ENCODE results near the gene WNK3.
A peak's percentile ranks its signal among the peaks of the same experiment; 100 is the strongest.
"Not testable (repeated sequence)": the region's sequence is repeated elsewhere in the genome, so short reads cannot be mapped to it uniquely, and the experiment has no call there.

Gene WNK3

GRCh38 chrX:54357414-54358377, at the start of gene WNK3:
Gene WNK3 (minus strand): TSS chrX:54358046.
- peak; percentile 35 for DNase-seq

DNA sequence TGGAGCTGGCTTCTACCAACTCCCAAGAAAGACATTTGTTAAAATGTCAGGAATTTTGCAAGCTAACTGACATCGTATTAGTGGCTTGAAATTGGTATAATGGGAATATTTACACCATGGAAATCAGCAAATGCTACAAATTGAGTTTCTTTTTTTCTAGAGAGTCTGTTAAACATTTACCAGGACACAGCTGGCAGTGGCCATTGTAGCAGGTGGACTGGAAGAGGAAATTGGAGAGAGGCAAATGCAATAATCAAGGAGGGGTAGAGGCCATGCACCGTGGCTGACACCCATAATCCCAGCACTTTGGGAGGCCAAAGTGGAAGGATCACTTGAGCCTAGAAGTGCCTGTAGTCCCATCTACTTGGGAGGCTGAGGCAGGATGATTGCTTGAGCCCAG, 49.4 kb upstream of the WNK3 start:
- DNase-seq = no peak

DNA sequence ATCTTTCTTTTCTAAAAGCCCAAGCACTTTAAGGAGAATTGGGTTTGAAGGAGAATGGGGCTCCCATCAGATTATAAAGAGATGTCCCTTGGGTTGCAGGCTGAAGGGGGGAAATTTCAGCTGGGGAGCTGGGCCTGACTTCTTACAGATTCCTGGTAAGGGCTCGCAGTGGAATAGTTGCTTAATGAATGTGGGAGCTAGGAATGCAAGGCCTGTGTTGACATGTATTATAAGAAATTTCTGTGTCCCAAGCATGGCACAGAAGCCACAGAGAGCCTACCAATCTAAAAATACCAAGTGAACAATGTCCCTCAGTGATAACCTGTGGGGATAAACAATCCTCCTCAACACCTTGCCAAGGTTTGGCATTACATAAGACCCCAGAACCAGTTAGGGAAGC, 39.3 kb upstream of the WNK3 start:
- no peak for DNase-seq

DNA sequence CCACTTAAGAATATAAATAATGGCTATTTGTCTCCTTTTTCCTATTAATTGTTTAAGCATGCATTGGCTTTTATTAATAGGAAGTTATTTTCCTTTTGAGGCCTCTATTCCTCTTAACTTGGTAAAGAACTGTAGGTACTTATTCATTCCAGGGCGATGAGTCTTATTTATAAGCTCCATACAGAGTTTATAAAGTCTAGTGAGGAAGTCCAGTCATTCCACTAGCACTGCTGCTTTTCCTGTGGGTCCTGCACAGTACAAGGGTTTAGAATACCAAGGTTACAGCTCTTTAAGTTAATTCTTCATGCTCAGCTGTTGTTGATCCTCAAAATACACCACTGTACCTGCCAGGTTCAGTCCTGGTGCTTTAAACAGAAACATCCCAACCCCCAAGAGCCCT, 28.5 kb upstream of the WNK3 start:
- DNase-seq = no peak

DNA sequence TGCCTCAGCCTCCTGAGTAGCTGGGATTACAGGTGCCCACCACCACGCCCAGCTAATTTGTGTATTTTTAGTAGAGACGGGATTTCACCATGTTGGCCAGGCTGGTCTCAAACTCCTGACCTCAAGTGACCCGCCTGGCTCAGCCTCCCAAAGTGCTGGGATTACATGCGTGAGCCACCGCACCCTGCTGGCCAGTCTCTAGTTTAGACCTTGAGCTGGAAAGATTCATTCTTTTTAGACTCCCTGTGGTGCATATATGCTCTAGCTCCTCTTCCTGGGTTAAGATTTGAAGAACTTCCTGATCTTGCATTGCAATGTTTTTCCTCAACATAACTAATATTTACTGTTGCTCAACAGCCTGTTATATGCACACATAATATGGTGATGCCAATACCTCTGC, 26.8 kb upstream of the WNK3 start:
- DNase-seq = not testable (repeated sequence)

DNA sequence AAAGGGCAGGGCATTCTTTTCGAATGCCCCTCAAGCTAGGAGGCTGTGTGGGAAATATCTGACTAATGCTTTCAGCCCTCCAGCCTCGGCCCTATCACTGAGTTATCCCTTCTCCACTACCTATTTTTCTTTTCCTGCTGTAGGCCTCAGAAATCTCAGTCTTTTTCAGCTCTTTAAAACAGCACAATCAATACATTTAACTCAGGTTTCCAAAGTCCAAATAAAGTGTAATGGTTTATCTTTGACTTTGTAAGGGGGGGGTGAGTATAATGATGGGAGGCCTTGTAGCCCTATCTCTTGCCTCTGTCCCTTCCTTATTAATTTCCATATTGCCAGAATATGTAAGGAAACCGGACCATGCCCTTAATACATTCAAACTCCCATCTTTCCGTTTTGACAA, 1.6 kb upstream of the WNK3 start:
- DNase-seq = no peak

DNA sequence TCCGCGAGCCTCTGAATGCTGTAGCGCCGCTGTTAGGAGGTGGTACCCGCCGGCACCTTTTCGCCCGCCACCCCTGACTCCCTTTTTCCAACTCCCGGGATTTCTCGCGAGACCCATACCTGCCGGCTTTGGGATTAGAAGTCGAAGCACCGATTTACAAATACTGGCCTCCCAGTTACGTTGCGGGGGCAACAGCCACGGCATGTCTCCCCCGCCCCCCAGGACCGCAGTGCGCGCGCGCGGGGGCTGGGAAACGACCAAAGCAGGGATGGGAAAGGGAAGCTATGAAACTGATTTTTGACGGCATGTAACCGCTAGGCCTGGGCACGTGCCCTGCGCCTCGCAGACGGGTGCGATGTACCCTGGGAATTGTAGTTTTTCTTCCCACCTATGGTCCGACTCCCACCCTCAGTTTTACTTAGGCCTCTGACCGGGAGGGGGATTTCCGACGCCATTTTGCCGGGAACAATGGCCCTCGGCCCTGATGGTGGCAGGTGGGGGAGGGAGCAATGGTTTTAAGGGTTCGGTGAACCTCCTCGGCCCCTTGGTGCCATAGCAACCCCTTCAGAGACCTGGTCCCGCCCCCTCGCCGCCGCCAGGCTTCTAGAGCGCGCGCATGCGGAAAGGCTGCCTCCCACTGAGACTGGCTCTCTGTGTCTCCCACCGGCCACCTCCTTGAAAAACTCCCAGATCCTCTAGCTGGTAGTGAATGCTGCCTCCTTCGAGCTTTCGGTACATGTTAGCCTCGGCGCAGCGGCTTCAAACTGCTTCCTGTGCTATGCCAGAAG, 772 bp upstream of the WNK3 start:
- peak; percentile 40 for DNase-seq

DNA sequence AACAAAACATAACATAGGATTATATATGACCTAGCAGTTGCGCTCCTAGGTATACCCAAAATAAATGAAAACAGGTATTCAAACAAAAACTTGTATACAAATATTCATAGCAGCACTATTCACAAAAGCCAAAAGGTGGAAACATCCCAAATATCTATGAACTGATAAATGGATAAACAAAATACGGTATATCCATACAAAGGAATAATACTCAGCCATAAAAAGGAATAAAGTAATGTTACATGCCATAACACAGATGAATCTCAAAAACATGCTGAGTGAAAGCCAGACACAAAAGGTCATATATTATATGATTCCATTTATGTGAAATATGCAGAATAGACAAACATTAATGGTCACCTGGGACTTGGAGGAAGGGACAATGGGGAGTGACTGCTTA, 5.2 kb downstream of the WNK3 start:
- no peak for DNase-seq

DNA sequence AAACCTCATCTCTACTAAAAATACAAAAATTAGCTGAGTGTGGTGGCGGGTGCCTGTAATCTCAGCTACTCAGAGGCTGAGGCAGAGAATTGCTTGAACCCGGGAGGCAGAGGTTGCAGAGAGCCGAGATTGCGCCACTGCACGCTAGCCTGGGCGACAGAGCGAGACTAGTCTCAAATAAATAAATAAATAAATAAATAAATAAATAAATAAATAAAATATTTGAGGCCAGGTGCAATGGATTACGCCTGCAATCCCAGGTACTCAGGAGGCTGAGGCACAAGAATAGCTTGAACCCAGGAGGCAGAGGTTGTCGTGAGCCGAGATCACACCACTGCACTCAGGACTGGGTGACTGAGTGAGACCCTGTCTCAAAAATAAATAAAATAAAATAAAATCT, 20.5 kb downstream of the WNK3 start:
- not testable (repeated sequence) for DNase-seq

GRCh38 chrX:54325077-54325476, 32.8 kb downstream of the WNK3 start:
- DNase-seq = no peak

GRCh38 chrX:54320067-54320466, 37.8 kb downstream of the WNK3 start:
- DNase-seq = no peak

DNA sequence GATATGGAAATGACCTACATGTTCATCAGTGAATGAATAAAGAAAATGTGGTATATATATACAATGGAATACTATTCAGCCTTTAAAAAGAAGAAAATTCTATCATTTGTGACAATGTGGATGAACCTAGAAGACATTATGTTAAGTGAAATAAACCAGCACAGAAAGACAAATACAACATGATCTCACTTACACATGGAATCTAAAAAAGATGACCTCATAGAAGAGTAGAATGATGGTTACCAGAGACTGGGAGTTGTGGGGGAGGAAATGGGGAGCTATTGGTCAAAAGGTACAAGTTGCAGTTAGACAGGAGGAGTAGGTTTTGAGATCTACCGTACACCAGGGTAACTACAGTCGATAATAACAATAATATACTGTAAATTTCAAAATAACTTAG, 51.5 kb downstream of the WNK3 start:
- no peak for DNase-seq

DNA sequence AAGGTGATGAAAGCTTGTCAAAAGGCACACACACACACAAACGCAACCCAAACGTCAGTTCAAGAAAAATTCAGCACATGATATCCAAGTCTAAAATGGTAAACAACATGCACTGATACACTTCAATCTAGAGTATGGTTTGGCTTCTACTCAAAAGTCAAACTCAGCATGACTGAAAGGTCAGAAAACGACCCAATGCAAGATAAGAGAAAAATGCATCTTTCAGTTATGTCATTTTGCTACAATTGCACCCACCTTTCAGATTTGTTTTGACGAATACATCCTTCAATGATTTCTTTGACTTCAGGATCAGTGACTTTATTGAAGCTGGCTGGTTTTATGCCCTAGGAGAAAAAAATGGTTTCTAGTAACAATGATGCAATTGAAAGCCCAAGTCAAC, 56.3 kb downstream of the WNK3 start:
- no peak for DNase-seq

- DNase-seq = no peak
These were observed 63.5 kb downstream of the WNK3 start for GRCh38 chrX:54294306-54294705.

- DNase-seq = no peak
These were observed 65.1 kb downstream of the WNK3 start for GRCh38 chrX:54292755-54293154.

DNA sequence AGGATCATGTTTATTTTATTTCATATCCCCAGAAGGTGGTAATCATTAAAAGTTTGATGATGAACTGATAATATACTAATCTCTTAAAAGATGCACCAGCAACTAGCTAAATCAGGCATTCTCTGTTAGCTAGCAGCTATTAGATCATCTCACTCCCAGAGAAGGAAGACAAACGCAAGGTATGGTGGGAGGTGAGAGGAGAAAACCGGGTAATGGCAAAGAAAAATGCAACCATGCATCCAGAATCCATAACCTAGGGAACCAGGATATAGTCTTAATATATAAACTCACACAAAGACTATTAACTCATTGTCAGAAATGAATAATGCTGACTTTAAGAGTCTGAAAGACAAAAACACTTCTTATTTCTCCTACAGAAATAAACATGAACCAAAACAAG, 66.1 kb downstream of the WNK3 start:
- DNase-seq = no peak

DNA sequence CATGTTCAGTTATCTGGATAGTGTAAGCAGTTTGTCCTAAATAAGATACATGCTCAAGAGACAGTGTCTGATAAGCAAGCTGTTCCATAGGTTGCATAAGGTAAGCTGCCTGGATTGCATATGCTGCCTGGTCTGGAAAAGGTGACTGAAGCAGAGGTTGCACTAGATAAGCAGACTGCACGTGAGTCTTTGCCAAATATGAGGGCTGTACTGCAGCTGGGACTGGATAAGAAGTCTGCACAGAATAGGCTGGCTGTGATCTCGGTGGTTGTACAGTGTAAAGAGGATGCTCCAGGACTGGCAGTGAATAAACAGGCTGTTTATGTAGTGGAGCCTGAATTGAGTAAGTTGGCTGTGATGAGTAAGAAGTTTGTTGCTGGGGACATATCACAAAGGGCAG, 68.9 kb downstream of the WNK3 start:
- no peak for DNase-seq

- no peak for DNase-seq
These were observed 69.6 kb downstream of the WNK3 start for GRCh38 chrX:54288277-54288676.

DNA sequence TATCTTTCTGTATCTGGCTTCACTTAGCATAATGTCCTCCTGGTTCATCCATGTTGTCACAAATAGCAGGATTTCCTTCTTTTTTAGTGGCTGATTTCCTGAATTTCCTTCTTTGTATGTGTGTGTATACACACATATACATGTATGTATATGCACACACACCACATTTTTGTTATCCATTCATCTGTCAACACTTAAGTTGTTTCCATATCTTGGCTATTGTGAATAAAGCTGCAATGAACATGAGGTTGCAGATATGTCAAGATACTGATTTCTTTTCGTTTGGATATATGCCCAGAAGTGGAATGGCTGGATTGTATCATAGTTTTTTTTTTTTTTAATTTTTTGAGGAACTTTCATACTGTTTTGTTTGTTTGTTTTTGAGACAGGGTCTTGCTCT, 76.2 kb downstream of the WNK3 start:
- no peak for DNase-seq

DNA sequence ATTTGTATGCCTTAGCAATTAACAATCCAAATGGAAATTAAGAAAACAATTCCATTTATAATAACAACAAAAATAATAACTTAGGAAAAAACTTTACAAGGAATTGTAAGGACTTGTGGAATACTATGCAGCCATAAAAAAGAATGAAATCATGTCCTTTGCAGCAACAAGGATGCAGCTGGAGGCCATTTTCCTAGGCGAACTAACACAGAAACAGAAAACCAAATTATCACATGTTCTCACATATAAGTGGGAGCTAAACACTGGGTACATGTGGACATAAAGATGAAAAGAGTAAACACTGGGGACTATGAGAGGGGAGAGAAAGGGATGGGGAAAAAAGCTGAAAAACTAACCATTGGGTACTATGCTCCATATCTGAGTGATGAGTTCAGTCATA, 77.4 kb downstream of the WNK3 start:
- DNase-seq = no peak

DNA sequence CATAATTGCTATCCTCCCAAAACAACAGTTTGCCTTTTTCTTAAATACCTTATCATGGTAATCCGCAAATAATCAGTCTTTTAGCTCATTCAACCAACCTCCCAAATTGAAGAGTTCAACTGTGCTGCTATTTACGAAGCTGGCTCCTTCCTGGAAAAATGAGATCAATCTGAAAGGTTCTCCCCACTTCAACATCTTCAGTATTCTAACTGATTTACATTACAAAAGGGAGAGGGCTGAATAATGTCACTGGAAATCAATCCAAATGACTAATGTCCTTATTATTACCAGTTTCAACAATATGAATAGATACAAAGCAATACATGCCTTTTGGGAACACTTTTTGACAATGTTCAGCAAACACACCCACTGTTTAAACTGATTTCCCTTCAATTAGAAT, 86.2 kb downstream of the WNK3 start:
- DNase-seq = no peak

- DNase-seq = peak; percentile 14
These were observed 109.5 kb downstream of the WNK3 start for GRCh38 chrX:54248309-54248708.

GRCh38 chrX:54246866-54247265, 111.0 kb downstream of the WNK3 start:
- no peak for DNase-seq

- DNase-seq = no peak
These were observed 119.3 kb downstream of the WNK3 start for GRCh38 chrX:54238588-54238987.
